Activated CD8-positive, alpha-beta memory T cell treated with anti-CD3 and anti-CD28 coated beads for 24 hours (primary cell): ENCODE data around the gene SAMSN1.

Source experiments
- DNase-seq: peaks from one replicate; pipeline ENCODE4 v3.0.0-alpha.2; 2020

Gene SAMSN1

DNA sequence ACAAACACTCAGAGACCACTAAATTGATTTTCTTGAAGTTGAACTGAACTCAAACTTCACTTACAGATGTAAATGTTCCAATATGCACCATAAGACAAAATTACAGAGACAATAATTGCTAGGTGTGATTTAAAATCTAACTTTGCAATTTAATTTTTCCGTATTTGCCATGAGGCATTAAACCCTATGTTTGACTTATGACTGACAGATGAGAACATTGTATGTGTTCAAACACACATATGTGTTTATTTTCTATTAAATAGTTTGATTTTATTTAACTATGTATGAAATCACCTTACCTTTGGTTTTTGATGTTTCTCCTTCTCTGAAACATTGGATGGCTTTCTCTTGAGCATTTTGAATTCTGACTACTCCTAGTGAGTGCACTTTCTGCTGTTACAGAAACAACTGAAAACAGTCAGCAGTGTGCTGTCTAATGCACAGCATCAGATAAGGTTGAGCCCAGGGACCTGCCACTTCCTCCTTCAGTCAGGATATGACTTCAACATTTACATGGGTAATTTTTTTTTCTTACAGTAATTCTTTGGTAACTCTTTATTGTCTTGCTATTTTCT is at the start of gene SAMSN1:
Gene SAMSN1 (minus strand): TSS at position 410 of the 575 bp plus-strand sequence. CDS start 54 bp downstream, at position 356.
- DNase-seq = no peak

DNA sequence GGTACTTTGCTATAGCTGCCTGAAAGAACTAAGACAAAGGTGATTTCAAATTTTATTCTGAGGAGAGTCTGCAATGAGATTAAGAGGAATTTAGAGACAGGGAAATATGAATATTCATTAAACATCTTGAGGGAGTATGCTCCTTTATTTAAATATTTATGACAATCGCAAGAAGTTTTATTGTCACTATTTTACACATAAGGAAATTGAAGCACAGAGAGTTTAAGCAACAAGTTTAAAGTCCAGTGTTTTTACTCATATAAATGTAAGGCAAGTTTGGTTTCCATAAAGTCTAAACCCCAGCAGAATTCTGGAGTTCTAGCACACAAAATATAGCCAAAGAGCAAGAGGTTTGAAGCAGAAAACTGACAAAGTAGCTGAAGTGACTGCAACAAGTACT is 49.3 kb upstream of the SAMSN1 start:
- DNase-seq = no peak

- no peak for DNase-seq
Observed at GRCh38 chr21:14594967-14595366, 48.9 kb upstream of the SAMSN1 start.

DNA sequence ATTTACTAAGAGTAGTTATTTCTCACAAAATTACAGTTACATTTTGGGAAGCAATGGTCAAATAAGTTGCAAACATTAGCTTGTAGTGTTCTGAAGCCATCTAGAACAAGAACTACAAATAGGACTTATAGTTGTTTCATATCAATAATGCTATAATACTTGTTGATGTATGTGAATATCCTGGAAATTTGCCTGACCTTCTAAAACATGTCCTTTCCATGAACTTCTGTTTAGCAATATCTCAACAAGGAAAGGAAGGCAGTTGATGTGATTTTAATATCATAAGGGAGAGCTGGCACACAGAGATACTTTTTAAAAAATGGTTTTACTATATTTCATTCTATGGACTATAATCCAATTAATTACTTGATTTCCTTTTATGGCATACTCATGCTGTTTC is 47.1 kb upstream of the SAMSN1 start:
- no peak for DNase-seq

DNA sequence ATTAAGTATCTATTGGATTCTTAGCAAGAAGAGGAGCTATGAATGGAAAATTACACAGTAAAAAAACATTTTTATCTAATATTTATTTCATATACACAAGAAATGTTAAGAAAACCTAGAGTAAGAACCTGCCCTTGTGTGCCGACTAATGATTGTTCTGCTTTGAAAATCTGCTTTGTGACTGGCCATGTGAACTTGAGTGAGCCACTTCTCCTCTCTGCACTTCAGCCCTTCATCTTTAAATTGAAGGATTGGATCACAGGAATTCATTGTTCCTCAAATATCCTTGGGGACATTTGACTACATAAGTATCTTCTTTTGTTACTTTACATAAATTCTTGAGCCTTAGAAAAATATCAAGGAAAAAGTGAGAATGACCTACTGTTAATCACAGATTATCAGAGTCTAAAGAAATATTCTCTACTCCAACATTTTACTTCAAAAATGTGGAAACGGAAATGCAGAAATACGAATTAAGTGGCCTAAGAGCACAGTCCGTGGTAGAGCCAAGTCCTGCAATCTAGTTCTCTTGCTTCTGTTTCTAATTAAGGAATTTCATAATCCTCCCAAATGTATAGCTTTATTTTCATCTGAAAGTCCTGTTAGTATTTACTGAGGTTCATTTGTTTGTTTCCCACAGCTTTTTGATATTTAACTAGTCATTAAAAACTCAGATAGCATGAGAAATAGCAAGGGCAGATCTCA is 46.3 kb upstream of the SAMSN1 start:
- DNase-seq = no peak

GRCh38 chr21:14591882-14592281 is 45.8 kb upstream of the SAMSN1 start:
- DNase-seq = no peak

DNA sequence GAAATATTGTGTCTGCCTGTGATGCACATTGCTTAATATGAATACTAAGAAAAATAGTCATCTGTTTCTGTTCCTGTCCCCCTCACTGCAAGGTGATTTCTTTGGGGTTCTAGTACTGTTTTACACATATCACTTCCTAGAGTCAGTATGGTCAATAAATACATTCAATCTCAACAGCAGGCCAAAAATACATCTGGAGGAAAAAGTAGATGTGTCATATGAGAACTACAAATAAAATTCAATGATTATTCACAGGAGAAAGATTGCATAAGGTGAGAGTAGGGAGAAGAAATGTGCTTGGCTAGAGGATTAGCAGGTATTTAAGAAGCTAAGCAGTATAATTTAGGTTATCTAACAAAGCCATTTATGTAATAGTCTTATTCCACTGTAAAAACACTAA is 45.3 kb upstream of the SAMSN1 start:
- no peak for DNase-seq

- no peak for DNase-seq
Observed at GRCh38 chr21:14589855-14590563, 43.9 kb upstream of the SAMSN1 start.

DNA sequence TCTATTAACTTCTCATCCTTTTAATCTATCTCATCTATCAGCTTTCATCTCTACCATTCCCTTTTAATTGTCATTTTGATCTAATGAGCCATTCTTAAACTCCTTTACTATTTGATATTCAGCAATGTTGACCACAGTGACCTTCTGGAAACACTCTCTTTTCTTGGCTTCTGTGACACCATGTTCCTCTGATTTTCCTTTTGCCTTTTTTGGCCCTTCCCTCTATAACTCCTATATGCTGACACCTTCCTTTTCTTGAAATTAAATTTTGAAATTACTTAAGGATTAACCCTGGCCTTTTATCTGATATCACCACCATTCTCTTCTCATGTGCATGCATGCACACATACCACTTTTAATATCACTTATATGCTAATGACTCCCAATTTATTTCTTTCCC is 41.2 kb upstream of the SAMSN1 start:
- DNase-seq = no peak

GRCh38 chr21:14585122-14585521 is 39.0 kb upstream of the SAMSN1 start:
- no peak for DNase-seq

GRCh38 chr21:14584357-14585095 is 38.4 kb upstream of the SAMSN1 start:
- no peak for DNase-seq

DNA sequence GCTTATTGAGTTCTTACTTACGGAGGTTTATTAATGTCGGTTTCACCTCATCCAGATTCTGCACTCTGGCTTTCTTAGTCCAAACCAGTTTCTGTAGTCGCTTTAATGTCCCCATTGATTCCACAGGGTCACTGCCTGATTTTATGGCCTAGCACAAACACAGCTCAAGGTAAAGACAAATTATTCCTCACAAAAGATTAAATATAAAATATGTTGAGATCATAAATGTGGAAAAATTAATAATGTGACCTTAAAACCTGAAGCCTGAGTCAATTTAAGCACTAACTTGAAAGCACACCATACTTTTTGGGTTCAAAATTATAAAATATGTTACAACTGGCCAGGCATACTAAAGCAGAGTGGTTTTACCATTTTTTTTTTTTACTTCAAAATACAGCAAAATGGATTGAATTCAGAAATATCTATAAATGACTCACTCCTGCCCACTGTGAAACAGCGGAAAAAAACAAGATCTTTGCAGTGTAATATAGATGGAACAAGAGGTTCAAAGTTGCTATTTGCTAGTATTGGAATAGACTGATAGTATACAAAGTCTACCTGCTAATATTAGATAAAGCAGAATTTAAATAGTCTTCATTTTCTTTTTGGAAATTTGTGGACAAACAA is 37.6 kb upstream of the SAMSN1 start:
- no peak for DNase-seq

GRCh38 chr21:14582934-14583628 is 37.0 kb upstream of the SAMSN1 start:
- DNase-seq = no peak

DNA sequence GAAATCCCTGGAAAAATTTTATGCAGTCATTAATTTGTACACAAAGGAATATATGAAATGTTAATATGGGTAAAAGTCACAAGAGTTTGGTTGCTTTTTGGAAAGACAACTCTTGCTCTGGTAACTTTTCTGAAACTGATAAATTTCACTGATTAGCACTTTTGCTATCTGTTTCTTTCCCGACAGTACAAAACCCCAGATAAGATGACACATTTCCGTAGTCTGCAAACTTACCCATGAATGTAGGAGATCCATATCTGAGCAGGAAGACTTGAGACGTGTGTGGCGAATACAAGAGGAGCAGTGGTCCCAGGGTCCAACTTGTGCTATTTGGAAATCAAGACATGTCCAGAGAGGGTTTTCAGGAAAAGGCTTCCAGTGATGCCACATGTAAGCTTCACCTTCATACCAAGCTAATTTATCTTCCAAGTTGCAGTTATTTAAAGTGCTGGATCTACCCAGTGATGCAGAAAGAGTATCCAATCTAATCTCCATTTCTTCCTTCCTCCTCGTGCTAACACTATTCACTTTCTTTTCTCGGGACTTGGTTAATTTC is 35.9 kb upstream of the SAMSN1 start:
- no peak for DNase-seq

DNA sequence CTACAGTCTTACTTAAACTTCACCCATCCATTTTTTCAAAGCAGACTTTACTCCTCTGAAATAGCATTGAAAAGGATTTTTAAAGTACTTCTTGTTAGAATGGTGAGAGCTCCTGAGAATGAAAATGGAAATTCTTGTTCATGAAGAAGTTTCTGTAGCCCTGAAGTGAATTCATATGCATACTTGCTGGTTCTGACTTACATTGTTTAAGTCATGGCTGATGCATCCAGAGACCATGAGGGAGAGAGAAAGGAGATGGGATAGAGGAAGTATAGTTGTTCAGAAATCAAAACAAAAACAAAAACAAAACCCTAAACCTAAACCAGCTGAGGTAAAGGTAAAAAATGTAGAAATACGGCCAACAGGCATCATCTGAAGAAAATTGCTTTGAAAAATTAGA is 27.1 kb upstream of the SAMSN1 start:
- no peak for DNase-seq

DNA sequence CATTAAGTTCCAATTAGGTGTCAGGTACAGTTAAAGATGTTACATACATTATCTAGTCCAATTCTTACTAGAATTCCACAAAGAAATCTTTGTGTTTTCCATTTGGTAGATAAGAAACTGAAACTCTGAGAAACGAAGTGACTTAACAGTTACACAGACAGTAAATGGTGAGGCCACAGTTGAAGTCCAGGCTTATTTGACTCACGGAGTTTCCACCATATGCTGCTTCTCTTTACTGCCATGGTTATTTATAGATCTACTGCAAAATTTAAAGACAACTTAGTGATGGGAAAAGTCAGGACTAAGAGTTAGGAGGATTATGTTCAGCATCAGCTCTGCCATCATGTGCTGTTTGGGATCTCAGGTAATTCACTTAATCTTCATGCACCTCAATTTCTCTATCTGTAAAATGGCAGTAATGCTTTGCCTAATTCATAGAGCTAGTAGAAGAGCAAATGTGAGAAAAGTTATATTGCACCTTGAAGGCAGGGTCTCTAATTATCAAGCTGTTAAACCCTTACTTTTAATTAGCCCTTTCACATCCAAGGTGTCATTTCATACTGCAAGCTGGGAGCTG is 26.2 kb upstream of the SAMSN1 start:
- DNase-seq = no peak

DNA sequence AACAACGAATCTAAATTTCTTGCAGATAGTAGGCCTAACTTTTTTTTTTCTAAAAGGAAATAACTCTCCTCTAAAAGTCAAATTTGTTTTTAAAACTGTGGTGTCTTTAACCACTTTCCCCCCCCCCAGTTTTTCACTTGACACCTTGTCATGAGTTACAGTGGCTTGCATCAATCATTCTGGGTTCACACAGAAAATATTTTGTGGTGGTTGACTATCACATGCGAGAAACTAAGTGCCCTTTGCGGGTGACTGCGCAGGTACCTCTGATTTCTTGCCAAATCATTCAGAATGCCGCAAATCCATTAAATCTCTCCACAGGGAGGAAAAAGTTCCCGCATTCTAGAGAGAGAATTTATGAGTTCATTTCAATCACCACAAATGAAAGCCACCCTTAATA is 23.8 kb upstream of the SAMSN1 start:
- DNase-seq = no peak

- DNase-seq = no peak
Observed at GRCh38 chr21:14569026-14569621, 23.0 kb upstream of the SAMSN1 start.

- DNase-seq = no peak
Observed at GRCh38 chr21:14567331-14568279, 21.5 kb upstream of the SAMSN1 start.

GRCh38 chr21:14566894-14567293 is 20.8 kb upstream of the SAMSN1 start:
- no peak for DNase-seq
